Measurements from ENCODE around the gene EGLN2.
"Not testable (repeated sequence)": the region's sequence is repeated elsewhere in the genome, so short reads cannot be mapped to it uniquely, and the experiment has no call there.

EGLN2 gene

DNA sequence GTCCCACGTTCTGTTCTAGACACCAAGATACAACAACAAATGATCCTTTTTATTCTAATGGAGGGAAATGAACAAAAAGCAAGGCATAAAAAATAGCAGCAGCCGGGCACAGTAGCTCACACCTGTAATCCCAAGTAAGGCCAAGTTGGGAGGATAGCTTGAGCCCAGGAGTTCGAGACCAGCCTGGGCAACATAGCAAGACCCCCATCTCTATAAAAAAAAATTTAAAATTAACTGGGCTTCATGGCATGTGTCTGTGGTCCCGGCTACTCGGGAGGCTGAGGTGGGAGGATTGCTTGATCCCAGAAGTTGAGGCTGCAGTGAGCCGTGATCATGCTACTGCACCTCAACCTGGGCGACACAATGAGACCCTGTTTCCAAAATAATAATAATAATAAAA, 22.6 kb upstream of the EGLN2 start:
- no peak for DNase-seq (ENCODE audit: insufficient read length, low spot score)
- TF ChIP-seq POU2F2 (IDR thresholded peaks at IDR 0.05; ENCODE audit: low read depth, low read length) (no peak), PAX5 (IDR thresholded peaks at IDR 0.05; ENCODE audit: insufficient read depth, low read length, severe bottlenecking) (no peak), POLR2A (IDR thresholded peaks at IDR 0.05; ENCODE audit: low read depth, low read length) (no peak)
- no peak for FAIRE-seq

DNA sequence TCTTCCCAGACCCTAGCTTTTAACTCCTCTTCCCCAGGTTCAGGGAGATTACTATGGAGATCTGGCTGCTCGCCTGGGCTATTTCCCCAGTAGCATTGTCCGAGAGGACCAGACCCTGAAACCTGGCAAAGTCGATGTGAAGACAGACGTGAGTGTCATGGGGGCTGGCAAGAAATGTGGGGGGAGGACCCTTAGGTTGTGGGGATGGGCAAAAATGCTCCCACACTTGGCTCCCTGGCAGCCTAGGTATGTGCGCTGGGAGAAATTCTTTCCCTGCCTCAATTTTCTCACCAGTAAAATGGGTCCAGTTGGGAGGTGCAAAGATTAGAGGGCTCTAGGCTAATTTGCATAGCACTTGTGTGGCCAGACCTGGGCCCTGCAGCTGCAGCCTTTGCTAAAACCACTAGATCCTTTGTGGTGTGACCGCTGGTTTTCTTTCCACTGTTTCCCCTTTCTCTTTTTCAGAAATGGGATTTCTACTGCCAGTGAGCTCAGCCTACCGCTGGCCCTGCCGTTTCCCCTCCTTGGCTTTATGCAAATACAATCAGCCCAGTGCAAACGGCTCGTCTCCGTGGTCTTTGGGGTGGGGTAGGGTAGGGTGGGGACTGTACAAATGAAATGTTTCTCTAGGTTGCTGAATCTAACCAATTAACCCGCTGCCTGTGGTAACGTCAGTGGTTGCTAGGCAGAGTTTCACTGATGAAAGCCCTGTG, 21.9 kb upstream of the EGLN2 start:
- FAIRE-seq (no peak), DNase-seq (ENCODE audit: insufficient read length, low spot score) (peak; percentile 59)
- TF ChIP-seq POLR2A (IDR thresholded peaks at IDR 0.05; ENCODE audit: low read depth, low read length) (no peak), PAX5 (IDR thresholded peaks at IDR 0.05; ENCODE audit: insufficient read depth, low read length, severe bottlenecking) (peak; percentile 55), POU2F2 (IDR thresholded peaks at IDR 0.05; ENCODE audit: low read depth, low read length) (peak; percentile 99), TAF1 (IDR thresholded peaks at IDR 0.05; ENCODE audit: low read depth, low read length) (no peak; the same call in 1 of the 2 replicates), POLR2AphosphoS5 (IDR thresholded peaks at IDR 0.05; ENCODE audit: low read depth, low read length) (no peak), SPI1 (IDR thresholded peaks at IDR 0.05; ENCODE audit: low read depth, low read length) (peak; percentile 62)

DNA sequence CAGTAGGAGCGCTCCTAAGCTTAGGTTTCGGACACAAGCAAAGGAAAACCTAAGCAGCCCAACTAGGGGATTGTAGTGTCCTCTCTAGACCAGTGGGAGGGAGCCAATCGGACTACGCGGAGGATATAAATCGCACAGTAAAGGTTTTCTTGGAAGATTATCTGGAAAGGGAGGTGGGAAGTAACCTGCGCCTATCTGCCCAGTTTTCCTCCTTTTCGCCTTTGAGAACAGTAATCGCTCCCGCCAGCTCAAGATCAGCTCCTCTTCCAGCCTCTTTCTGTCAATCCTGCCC, 21.4 kb upstream of the EGLN2 start:
- no peak for DNase-seq (ENCODE audit: insufficient read length, low spot score)
- TF ChIP-seq PAX5 (IDR thresholded peaks at IDR 0.05; ENCODE audit: insufficient read depth, low read length, severe bottlenecking) (no peak), POU2F2 (IDR thresholded peaks at IDR 0.05; ENCODE audit: low read depth, low read length) (no peak; the same call in 1 of the 2 replicates), TAF1 (IDR thresholded peaks at IDR 0.05; ENCODE audit: low read depth, low read length) (peak; percentile 42; the same call in 1 of the 2 replicates), POLR2A (IDR thresholded peaks at IDR 0.05; ENCODE audit: low read depth, low read length) (peak; percentile 88; the same call in 1 of the 2 replicates), POLR2AphosphoS5 (IDR thresholded peaks at IDR 0.05; ENCODE audit: low read depth, low read length) (peak; percentile 87; the same call in 1 of the 2 replicates)
- no peak for FAIRE-seq

GRCh38 chr19:40777937-40778705, 20.9 kb upstream of the EGLN2 start, which contains the start of gene RAB4B:
RAB4B (plus strand) TSS chr19:40778247; CDS start chr19:40778376, 129 bp downstream.
- FAIRE-seq = peak; percentile 95
- TF ChIP-seq POLR2AphosphoS5 (IDR thresholded peaks at IDR 0.05; ENCODE audit: low read depth, low read length) (no peak), PAX5 (IDR thresholded peaks at IDR 0.05; ENCODE audit: insufficient read depth, low read length, severe bottlenecking) (no peak), POU2F2 (IDR thresholded peaks at IDR 0.05; ENCODE audit: low read depth, low read length) (peak; percentile 65; the same call in 1 of the 2 replicates), TAF1 (IDR thresholded peaks at IDR 0.05; ENCODE audit: low read depth, low read length) (no peak), SPI1 (IDR thresholded peaks at IDR 0.05; ENCODE audit: low read depth, low read length) (peak; percentile 45), POLR2A (IDR thresholded peaks at IDR 0.05; ENCODE audit: low read depth, low read length) (peak; percentile 18; the same call in 1 of the 2 replicates)
- peak; percentile 88 for DNase-seq (ENCODE audit: insufficient read length, low spot score)

DNA sequence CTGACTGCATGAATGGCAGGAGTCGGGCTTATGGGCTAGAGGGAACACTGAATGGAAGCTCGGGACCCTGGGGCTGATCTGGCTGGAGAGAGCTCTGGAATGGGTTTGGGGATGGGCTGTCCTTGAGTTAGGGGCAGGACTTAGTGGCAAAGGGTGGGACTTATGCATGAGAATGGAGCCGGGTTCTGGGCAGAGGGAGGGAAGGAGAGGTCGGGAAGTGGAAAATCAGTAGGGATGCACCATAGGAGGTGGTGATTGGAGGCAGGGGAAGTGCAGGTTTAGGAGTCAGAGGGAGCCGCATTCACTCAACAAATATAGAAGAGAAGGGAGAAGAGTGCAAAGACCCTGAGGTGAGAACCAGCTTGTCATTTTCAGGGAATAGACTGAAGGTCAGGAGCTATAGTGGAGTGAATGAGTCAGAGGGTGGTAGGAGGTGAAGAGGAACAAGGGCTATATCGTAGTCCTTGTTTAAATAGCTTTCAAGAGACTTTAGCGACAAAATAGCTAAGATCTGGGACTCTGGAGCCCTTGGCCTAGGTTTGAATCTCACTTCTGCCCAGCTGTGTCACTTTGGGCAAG, 20.2 kb upstream of the EGLN2 start:
- TF ChIP-seq POU2F2 (IDR thresholded peaks at IDR 0.05; ENCODE audit: low read depth, low read length) = no peak
- DNase-seq (ENCODE audit: insufficient read length, low spot score) (no peak), FAIRE-seq (peak; percentile 16)

DNA sequence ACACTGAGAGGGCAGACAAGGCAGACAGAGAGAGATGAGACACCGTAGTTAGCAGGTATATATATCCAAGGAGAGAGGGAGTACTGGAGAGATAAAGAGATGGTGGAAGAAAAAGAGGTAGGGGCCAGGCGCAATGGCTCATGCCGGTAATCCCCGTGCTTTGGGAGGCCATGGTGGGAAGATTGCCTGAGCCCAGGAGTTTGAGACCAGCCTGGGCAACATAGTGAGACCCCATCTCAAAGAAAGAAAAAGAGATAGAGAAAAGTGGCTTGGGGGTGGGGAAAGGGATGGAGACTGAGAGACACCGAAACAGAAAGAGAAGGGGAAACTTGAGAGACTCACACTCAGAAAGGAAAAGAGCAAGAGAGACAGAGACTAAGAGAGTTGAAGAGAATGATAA, 18.4 kb upstream of the EGLN2 start:
- DNase-seq (ENCODE audit: insufficient read length, low spot score) (no peak), FAIRE-seq (no peak)
- no peak for TF ChIP-seq PAX5 (IDR thresholded peaks at IDR 0.05; ENCODE audit: insufficient read depth, low read length, severe bottlenecking)
- TF ChIP-seq POLR2AphosphoS5 (IDR thresholded peaks at IDR 0.05; ENCODE audit: low read depth, low read length) = no peak
- TF ChIP-seq TAF1 (IDR thresholded peaks at IDR 0.05; ENCODE audit: low read depth, low read length) = no peak
- no peak for TF ChIP-seq POLR2A (IDR thresholded peaks at IDR 0.05; ENCODE audit: low read depth, low read length)
- TF ChIP-seq POU2F2 (IDR thresholded peaks at IDR 0.05; ENCODE audit: low read depth, low read length) = no peak
- TF ChIP-seq SPI1 (IDR thresholded peaks at IDR 0.05; ENCODE audit: low read depth, low read length) = no peak

DNA sequence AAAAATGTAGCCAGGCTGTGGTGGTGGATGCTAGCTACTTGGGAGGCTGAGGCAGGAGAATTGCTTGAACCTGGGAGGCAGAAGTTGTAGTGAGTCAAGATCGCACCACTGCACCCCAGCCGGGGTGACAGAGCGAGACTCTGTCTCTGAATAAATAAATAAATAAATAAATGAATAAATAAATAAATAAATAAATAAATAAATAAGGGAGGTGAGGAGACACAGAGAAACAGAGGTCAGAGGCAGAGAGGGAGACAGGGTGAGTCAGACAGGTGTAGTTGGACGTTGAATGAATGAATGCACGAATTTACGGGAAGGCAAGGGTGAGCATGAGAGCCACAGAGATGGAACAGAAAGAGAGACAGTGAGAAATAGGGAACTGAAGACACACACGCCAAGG, 17.9 kb upstream of the EGLN2 start:
- TF ChIP-seq TAF1 (IDR thresholded peaks at IDR 0.05; ENCODE audit: low read depth, low read length) (no peak), POU2F2 (IDR thresholded peaks at IDR 0.05; ENCODE audit: low read depth, low read length) (no peak), POLR2AphosphoS5 (IDR thresholded peaks at IDR 0.05; ENCODE audit: low read depth, low read length) (no peak), POLR2A (IDR thresholded peaks at IDR 0.05; ENCODE audit: low read depth, low read length) (no peak), SPI1 (IDR thresholded peaks at IDR 0.05; ENCODE audit: low read depth, low read length) (peak; percentile 31; the same call in 1 of the 2 replicates), PAX5 (IDR thresholded peaks at IDR 0.05; ENCODE audit: insufficient read depth, low read length, severe bottlenecking) (no peak)
- no peak for DNase-seq (ENCODE audit: insufficient read length, low spot score)
- FAIRE-seq = no peak

- FAIRE-seq (no peak), DNase-seq (ENCODE audit: insufficient read length, low spot score) (no peak)
- TF ChIP-seq PAX5 (IDR thresholded peaks at IDR 0.05; ENCODE audit: insufficient read depth, low read length, severe bottlenecking) = no peak
- no peak for TF ChIP-seq SPI1 (IDR thresholded peaks at IDR 0.05; ENCODE audit: low read depth, low read length)
- no peak for TF ChIP-seq TAF1 (IDR thresholded peaks at IDR 0.05; ENCODE audit: low read depth, low read length)
- no peak for TF ChIP-seq POU2F2 (IDR thresholded peaks at IDR 0.05; ENCODE audit: low read depth, low read length)
- no peak for TF ChIP-seq POLR2A (IDR thresholded peaks at IDR 0.05; ENCODE audit: low read depth, low read length)
- no peak for TF ChIP-seq POLR2AphosphoS5 (IDR thresholded peaks at IDR 0.05; ENCODE audit: low read depth, low read length)
Observed at GRCh38 chr19:40783711-40784110, 15.3 kb upstream of the EGLN2 start.

DNA sequence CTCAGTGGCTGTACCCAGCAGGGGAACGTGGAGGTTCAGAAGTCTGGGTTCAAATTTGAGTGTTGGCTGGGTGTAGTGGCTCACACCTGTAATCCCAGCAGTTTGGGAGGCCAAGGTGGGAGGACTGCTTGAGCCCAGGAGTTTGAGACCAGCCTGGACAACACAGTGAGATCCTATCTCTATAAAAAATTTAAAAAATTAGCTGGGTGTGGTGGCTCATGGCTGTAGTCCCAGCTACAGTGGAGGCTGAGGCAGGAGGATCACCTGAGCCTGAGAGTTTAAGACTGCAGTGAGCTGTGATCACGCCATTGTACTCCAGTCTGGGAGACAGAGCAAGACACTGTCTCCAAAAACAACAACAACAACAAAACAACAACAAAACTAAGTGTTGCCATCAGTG, 14.8 kb upstream of the EGLN2 start:
- DNase-seq (ENCODE audit: insufficient read length, low spot score); FAIRE-seq: not testable (repeated sequence)

GRCh38 chr19:40785526-40785925, 13.5 kb upstream of the EGLN2 start:
- TF ChIP-seq PAX5 (IDR thresholded peaks at IDR 0.05; ENCODE audit: insufficient read depth, low read length, severe bottlenecking) (no peak), POLR2A (IDR thresholded peaks at IDR 0.05; ENCODE audit: low read depth, low read length) (no peak), POU2F2 (IDR thresholded peaks at IDR 0.05; ENCODE audit: low read depth, low read length) (no peak), SPI1 (IDR thresholded peaks at IDR 0.05; ENCODE audit: low read depth, low read length) (no peak), TAF1 (IDR thresholded peaks at IDR 0.05; ENCODE audit: low read depth, low read length) (no peak), POLR2AphosphoS5 (IDR thresholded peaks at IDR 0.05; ENCODE audit: low read depth, low read length) (no peak)
- DNase-seq (ENCODE audit: insufficient read length, low spot score) (no peak), FAIRE-seq (no peak)

Data from GM12891 (cell line).